SKM-1 (cell line): ENCODE measurements around the gene MAP3K7.
"Not testable (repeated sequence)": the region's sequence is repeated elsewhere in the genome, so short reads cannot be mapped to it uniquely, and the experiment has no call there.

ENCODE experiments used
- DNase-seq: peaks from one replicate; lab custom pipeline; 2025; ENCODE audit not compliant: unreplicated experiment; lab: John Stamatoyannopoulos, UW

MAP3K7 gene

GRCh38 chr6:90578894-90579549 is 7.8 kb downstream of the MAP3K7 start:
- DNase-seq, result no peak

GRCh38 chr6:90575267-90575666 is 11.6 kb downstream of the MAP3K7 start:
- no peak for DNase-seq

DNA sequence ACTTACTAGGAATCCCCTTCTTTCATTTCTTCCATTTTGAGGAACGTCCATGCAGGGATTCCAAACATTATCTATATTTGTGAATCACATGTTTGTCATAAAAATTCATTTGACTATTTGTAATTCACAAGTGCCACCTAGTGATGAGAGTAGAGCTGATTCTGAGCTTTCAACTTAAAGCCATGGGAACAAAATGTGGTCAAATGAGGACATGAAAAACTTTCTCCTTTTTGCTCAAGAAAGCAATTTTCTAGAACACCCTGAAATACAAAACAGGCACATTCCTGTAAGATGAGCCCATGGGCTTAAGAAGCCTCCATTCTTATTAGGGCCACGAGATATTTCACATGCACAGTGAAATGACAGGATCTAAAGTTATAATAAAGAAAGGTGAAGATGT is 12.3 kb downstream of the MAP3K7 start:
- DNase-seq, result no peak

DNA sequence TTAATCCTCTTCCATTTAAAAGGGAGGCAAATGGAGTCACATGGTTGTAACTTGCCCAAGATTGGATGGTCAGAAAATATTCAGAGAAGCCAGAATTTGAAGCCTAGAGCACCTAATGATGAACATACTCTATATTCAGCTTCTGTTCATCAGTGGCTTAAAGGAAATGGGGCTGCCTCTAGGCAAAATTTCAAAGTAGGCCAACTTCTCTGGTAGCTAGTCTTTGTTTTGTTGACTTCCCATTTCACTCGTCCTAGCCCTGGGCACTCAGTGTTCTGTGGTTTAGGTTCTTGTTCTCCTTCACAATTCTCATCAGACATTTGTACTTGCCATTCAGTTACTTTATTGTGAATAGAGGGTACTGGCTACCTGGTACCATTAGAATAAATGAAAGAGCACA is 13.2 kb downstream of the MAP3K7 start:
- DNase-seq, result no peak

- no peak for DNase-seq
Measured at GRCh38 chr6:90572856-90573255, 14.0 kb downstream of the MAP3K7 start.

- DNase-seq, result no peak
Measured at GRCh38 chr6:90569223-90569622, 17.6 kb downstream of the MAP3K7 start.

DNA sequence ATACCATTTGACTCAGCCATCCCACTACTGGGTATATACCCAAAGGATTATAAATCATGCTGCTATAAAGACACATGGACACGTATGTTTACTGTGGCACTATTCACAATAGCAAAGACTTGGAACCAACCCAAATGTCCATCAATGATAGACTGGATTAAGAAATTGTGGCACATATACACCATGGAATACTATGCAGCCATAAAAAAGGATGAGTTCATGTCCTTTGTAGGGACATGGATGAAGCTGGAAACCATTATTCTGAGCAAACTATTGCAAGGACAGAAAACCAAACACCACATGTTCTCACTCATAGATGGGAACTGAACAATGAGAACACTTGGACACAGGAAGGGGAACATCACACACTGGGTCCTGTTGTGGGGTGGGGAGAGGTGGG is 19.2 kb downstream of the MAP3K7 start:
- DNase-seq, result not testable (repeated sequence)

GRCh38 chr6:90562341-90562740 is 24.5 kb downstream of the MAP3K7 start:
- DNase-seq, result not testable (repeated sequence)

DNA sequence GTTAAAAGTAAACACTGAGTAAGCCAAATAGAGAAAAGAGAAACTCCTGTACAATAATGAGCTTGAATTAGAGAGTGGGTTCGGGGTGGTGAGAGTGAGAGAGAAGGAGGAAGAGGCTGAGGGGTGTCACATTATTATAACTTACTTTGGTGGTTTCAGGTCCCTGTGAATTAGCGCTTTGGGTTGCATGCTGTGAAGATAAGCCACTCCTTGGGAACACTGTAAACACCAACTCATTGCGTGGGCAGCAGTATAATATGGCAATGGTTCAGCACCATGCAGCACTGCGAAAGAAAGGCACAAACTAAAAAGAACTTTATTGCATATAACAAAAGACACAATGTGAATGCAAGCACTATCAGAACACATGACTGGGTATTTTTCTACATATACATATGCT is 26.9 kb downstream of the MAP3K7 start:
- no peak for DNase-seq

DNA sequence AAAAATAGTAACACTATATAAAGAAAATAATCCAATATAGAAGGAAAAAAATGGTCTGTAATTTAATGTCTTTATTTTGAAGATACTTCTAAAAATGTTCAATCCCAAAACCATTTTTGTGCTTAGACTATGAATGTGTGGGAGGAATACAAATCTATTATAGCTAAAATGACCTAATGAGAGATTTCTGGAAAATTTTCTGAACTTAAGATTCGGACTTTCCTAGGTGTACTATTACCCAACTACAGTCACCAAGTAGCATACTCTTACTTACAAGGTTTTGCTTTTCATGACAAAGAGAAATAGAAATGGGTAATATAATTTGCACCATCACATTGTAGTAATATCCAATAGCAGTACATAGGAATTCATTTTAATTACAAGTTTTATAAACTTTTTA is 29.9 kb downstream of the MAP3K7 start:
- no peak for DNase-seq

DNA sequence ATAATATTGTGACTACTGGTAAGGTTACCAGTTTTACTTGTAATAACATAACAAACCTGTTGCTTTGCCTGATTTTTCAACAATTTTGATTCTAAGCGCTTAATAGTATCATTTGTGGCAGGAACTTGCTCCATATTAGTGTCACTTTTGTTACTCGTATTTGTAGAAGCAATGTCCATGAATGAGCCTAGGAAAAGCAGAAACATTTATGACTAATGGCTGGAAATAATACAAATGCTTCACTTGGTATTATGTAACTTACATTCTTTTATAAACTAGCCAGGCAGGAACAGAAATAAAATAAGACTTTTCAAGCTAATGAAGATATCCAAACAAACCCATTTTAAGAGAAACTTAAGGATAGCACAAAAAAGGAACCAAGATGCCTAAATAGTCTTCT is 38.9 kb downstream of the MAP3K7 start:
- no peak for DNase-seq

DNA sequence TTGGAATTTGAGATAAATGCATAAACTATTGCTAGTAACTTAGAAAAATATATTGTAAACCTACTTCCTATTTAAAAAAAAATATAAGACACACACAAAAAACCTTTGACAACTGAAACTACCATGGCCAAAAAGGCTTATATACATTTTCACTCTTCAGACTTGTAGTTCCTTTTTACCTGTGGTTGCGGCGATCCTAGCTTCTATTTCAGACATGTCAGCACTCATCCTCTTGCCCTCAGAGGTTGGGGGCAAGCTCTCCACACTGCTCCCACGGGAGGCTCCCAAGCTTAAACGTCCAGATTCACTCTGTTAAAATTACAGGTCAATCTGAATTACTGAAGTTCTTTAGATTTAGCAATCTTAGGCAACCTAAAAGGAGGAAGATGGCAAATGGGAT is 39.8 kb downstream of the MAP3K7 start:
- DNase-seq, result no peak

DNA sequence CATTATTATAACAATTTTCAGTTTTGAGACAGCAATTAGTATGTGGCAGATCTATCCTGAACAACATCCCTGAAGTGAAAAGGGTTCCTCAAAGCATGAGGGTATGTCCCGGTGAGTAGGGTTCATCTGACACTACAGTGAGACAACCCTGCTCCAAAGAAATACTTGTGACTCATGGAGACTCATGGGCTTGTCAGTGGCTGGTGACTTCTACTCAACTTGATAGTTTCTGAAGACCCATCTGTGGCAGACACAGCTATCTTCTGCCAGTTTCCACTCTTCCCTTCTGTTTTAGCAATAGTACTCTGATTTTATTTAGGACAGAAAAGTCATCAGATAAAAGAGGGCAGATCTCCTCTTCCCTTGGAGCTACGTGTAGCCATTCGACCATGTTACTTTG is 41.4 kb downstream of the MAP3K7 start:
- DNase-seq, result no peak

- no peak for DNase-seq
Measured at GRCh38 chr6:90544741-90545140, 42.1 kb downstream of the MAP3K7 start.

GRCh38 chr6:90544081-90544480 is 42.8 kb downstream of the MAP3K7 start:
- peak; percentile 51 for DNase-seq

DNA sequence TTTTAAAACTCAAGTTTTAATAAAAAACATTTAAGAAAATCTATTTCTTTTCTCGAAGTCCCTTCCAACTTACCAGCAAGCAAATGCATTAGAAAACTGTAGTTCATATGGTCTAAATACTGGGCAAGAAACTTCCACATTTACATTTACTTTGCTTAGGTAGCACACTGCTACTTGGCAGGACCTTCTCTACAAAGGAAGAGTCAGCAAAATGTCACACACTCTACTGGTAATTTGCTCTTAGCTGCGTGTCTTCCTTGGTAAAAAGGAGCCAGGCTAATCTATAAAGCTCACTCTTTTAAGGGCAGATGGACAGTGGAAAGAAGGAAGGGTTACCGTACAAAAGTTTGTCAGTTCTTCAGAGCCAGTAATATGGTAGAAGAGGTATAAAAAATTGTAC is 45.7 kb downstream of the MAP3K7 start:
- no peak for DNase-seq

DNA sequence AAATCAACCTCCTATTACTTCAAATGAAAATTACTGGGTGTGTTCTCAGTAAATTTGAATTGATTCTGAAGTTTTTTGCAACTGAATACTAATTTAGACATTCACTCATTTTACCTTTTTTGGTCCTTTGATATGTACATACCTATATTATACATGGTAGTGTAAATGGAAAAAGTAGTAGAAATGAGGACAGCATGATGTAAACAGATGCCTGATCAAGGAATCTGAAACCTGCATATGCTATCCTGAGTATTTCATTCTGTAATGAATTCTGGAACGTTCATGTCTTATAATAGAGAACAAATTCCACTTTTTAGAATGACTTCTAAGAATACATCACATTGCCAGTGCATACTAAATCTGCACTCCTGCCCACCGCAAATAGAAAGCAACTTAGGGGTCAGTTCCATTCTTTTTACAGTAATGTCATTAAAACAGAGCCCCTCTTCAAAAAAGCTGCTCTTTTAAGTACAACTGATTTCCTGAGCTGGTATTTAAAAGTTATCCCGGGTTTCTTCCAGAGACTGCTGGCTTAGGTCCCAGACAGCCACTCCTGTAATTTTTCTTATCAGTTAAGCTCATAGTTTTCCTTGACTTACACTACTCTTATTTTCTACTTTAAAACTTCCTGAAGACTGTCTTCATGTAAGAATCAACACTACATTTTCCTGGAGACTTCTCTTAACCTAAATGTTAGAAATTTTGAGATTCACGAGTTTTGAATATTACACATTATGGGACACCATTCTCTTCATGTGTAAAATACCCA is 48.4 kb downstream of the MAP3K7 start:
- DNase-seq, result no peak

GRCh38 chr6:90537723-90538258 is 49.1 kb downstream of the MAP3K7 start:
- DNase-seq, result peak; percentile 89

DNA sequence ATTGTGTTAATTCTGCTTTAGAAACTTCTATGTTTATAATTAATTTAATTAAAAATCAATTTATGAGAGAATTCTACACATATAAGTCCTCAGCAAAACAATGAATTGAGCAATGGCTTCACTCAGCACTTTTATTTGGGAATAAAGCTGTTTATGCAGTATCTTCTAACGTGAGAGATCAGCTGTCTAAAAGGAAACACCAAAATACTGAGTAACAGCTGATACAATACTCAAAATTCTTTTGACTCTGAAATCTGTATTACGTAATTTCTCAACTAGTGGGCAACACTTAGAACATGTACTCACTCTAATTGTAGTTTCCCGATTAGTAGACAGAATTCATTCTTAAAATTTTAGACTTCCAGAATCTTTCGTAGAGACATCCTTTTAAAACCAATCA is 49.8 kb downstream of the MAP3K7 start:
- no peak for DNase-seq

DNA sequence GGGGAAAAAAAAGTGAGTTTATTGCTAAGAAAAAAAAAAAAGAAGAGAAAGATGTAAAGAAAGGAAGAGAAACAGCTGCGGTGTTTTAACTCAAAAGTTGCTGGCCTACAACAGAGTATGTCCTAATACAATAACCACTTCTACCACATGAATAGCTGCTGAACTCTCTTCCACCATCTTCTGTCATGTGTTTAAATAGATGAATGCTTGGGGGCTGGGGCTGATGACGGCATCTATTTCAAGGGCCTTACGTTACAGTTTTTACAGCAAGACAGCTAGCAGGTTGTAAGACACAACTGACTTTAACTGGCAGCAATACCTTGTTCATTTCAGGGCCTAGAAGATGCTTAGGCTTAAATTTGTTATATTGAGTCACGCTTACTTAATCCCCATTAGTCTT is 50.4 kb downstream of the MAP3K7 start:
- DNase-seq, result no peak

GRCh38 chr6:90534337-90535025 is 52.4 kb downstream of the MAP3K7 start:
- no peak for DNase-seq
